SK-N-SH (cell line): Measurements from ENCODE around the gene DGKI. TPM values are rescaled to one million over a fixed set of nuclear protein-coding genes. Genes with fewer than 3 reads are reported as not detected.

Experiments used
- CTCF ChIA-PET: fragments of 300-600, 350-600 bp; formaldehyde crosslinking; extraction: SDS; loops from one replicate; lab custom pipeline; 2021; lab: Yijun Ruan, JAX
- POLR2A ChIA-PET: fragments of 350-600 bp; sonication (Branson Sonifier 250); formaldehyde crosslinking; extraction: SDS; loops from one replicate; lab custom pipeline; 2020; ENCODE audit warnings: antibody characterized with exemption, inconsistent platforms; lab: Yijun Ruan, JAX
- DNase-seq: peaks from one replicate; pipeline ENCODE4 v3.0.0; 2012
- H2AFZ ChIP-seq: fragments of 200-600 bp; sonication (generic); 2 replicates; pipeline ENCODE4 v1.8.1; 2016; ENCODE audit warnings: antibody characterized with exemption, mild to moderate bottlenecking, low read depth
- H3F3A ChIP-seq: fragments of 200-600 bp; sonication (generic); replicated peaks from 2 replicates; pipeline ENCODE3; 2016; ENCODE audit warnings: antibody characterized with exemption, mild to moderate bottlenecking; ENCODE audit not compliant: insufficient read depth
- H3K27ac ChIP-seq, 2 experiments: fragments of 200-500 bp in 1 of 2; fragments of 200-600 bp in 1 of 2; sonication (Bioruptor generic) in 1 of 2; sonication (generic), shearing (Covaris generic) in 1 of 2; 2 replicates each; pipeline versions ENCODE4 v1.5.1 to v1.6.1; 2014 to 2016; ENCODE audit warnings: low read depth in 2 of 2, inconsistent platforms in 1 of 2, low read length in 1 of 2, mild to moderate bottlenecking in 1 of 2, mixed read lengths in 1 of 2
- H3K27me3 ChIP-seq: fragments of 200-600 bp; sonication (generic), shearing (Covaris generic); 2 replicates; pipeline ENCODE4 v1.6.1; 2016; ENCODE audit warnings: mixed run types; ENCODE audit not compliant: insufficient read depth
- H3K36me3 ChIP-seq, 2 experiments: fragments of 200-500 bp in 1 of 2; fragments of 200-600 bp in 1 of 2; sonication (Bioruptor generic) in 1 of 2; sonication (generic) in 1 of 2; replicated peaks in 1 of 2; 2 replicates each; pipeline versions ENCODE3 to v1.5.1; 2014 to 2016; ENCODE audit warnings: low read length in 1 of 2, mild to moderate bottlenecking in 1 of 2; ENCODE audit not compliant: insufficient read depth in 2 of 2, control insufficient read depth in 1 of 2
- H3K4me1 ChIP-seq, 2 experiments: fragments of 200-500 bp in 1 of 2; fragments of 200-600 bp in 1 of 2; sonication (Bioruptor generic) in 1 of 2; sonication (generic), shearing (Covaris generic) in 1 of 2; 2 replicates each; pipeline versions ENCODE4 v1.5.1 to v1.6.1; 2014 to 2016; ENCODE audit warnings: low read depth in 1 of 2, low read length in 1 of 2, mixed run types in 1 of 2; ENCODE audit not compliant: insufficient read depth in 2 of 2, control insufficient read depth in 1 of 2
- H3K4me2 ChIP-seq: fragments of 200-600 bp; sonication (generic), shearing (Covaris generic); 2 replicates; pipeline ENCODE4 v1.6.1; 2017; ENCODE audit warnings: mixed run types
- H3K4me3 ChIP-seq, 2 experiments: fragments of 200-500 bp in 1 of 2; fragments of 200-600 bp in 1 of 2; sonication (Bioruptor generic) in 1 of 2; sonication (generic), shearing (Covaris generic) in 1 of 2; 2 replicates each; pipeline versions ENCODE4 v1.5.1 to v1.8.1; 2014 to 2016; ENCODE audit warnings: low read depth in 2 of 2, inconsistent platforms in 1 of 2, low read length in 1 of 2, mild to moderate bottlenecking in 1 of 2, mixed read lengths in 1 of 2, moderate library complexity in 1 of 2
- H3K79me2 ChIP-seq: fragments of 200-600 bp; sonication (generic); 2 replicates; pipeline ENCODE4 v1.8.1; 2017; ENCODE audit warnings: mild to moderate bottlenecking; ENCODE audit not compliant: insufficient read depth
- H3K9ac ChIP-seq: fragments of 200-600 bp; sonication (generic); 2 replicates; pipeline ENCODE4 v1.6.1; 2017; ENCODE audit warnings: mixed run types
- H3K9me2 ChIP-seq: fragments of 200-600 bp; sonication (generic); 2 replicates; pipeline ENCODE4 v1.6.1; 2017; ENCODE audit warnings: mixed run types
- H3K9me3 ChIP-seq: fragments of 200-600 bp; sonication (generic); 2 replicates; pipeline ENCODE4 v1.6.1; 2017; ENCODE audit warnings: mixed run types, mild to moderate bottlenecking, moderate library complexity
- H4K20me1 ChIP-seq: fragments of 200-600 bp; sonication (generic); 2 replicates; pipeline ENCODE4 v1.6.1; 2017; ENCODE audit warnings: mild to moderate bottlenecking, mixed run types; ENCODE audit not compliant: insufficient read depth
- ELF1 ChIP-seq: IDR thresholded peaks from 2 replicates; pipeline ENCODE4 v1.4.0; 2012
- EP300 ChIP-seq, 2 experiments: IDR thresholded peaks; 2 replicates each; pipeline versions ENCODE4 v1.4.0 to v1.6.1; 2012; ENCODE audit warnings: borderline replicate concordance in 1 of 2, low read depth in 1 of 2, low read length in 1 of 2
- EZH2phosphoT487 ChIP-seq: fragments of 200-600 bp; sonication (generic); IDR thresholded peaks from 2 replicates; pipeline ENCODE4 v1.6.1; 2017; ENCODE audit warnings: low read depth, mixed run types, mild to moderate bottlenecking, antibody characterized with exemption, moderate library complexity, borderline replicate concordance
- FOSL2 ChIP-seq: IDR thresholded peaks from 2 replicates; pipeline ENCODE4 v1.4.0; 2012; ENCODE audit warnings: low read depth, mild to moderate bottlenecking, moderate library complexity, borderline replicate concordance
- FOXJ3 ChIP-seq: sonication (generic); formaldehyde crosslinking; IDR thresholded peaks from 2 replicates; pipeline ENCODE4 v1.5.1; 2020; ENCODE audit warnings: mild to moderate bottlenecking, missing genetic modification reagents
- FOXM1 ChIP-seq: IDR thresholded peaks from 2 replicates; pipeline ENCODE4 v1.4.0; 2012; ENCODE audit warnings: low read depth, mild to moderate bottlenecking
- GABPA ChIP-seq: IDR thresholded peaks from 2 replicates; pipeline ENCODE4 v1.4.0; 2012; ENCODE audit warnings: low read depth, mild to moderate bottlenecking
- JUND ChIP-seq: IDR thresholded peaks from 2 replicates; pipeline ENCODE4 v1.4.0; 2012
- MXI1 ChIP-seq: IDR thresholded peaks from 2 replicates; pipeline ENCODE4 v1.6.1; 2012; ENCODE audit warnings: mild to moderate bottlenecking, low read depth, low read length, improper control_type of control experiment
- NFIC ChIP-seq: IDR thresholded peaks from 2 replicates; pipeline ENCODE4 v1.4.0; 2012; ENCODE audit warnings: borderline replicate concordance
- POLR2AphosphoS5 ChIP-seq: IDR thresholded peaks from 2 replicates; pipeline ENCODE4 v1.6.1; 2012; ENCODE audit warnings: low read depth, low read length
- RAD21 ChIP-seq: IDR thresholded peaks from 2 replicates; pipeline ENCODE4 v1.6.1; 2012; ENCODE audit warnings: mild to moderate bottlenecking, low read length
- RCOR1 ChIP-seq: fragments of 150-350 bp; IDR thresholded peaks from 2 replicates; pipeline ENCODE4 v1.6.1; 2017; ENCODE audit warnings: antibody characterized with exemption, low read length
- RFX5 ChIP-seq: IDR thresholded peaks from 2 replicates; pipeline ENCODE4 v1.6.1; 2012; ENCODE audit warnings: mild to moderate bottlenecking, improper control_type of control experiment, low read length
- RXRA ChIP-seq: IDR thresholded peaks from 2 replicates; pipeline ENCODE4 v1.4.0; 2012; ENCODE audit warnings: low read depth, mild to moderate bottlenecking, borderline replicate concordance
- SIN3A ChIP-seq: IDR thresholded peaks from 2 replicates; pipeline ENCODE4 v1.6.1; 2012; ENCODE audit warnings: low read depth, mild to moderate bottlenecking, low read length, moderate library complexity, borderline replicate concordance
- SMC3 ChIP-seq: IDR thresholded peaks from 2 replicates; pipeline ENCODE4 v1.6.1; 2012; ENCODE audit warnings: low read depth, low read length, improper control_type of control experiment
- TAF1 ChIP-seq: IDR thresholded peaks from 2 replicates; pipeline ENCODE4 v1.6.1; 2012; ENCODE audit warnings: low read depth, mild to moderate bottlenecking, low read length, moderate library complexity, borderline replicate concordance
- USF1 ChIP-seq: IDR thresholded peaks from 2 replicates; pipeline ENCODE4 v1.4.0; 2012; ENCODE audit warnings: low read depth, borderline replicate concordance
- USF2 ChIP-seq: fragments of 150-350 bp; IDR thresholded peaks from 2 replicates; pipeline ENCODE4 v1.6.1; 2017; ENCODE audit warnings: antibody characterized with exemption, low read length, low read depth, borderline replicate concordance
- ZBTB33 ChIP-seq: IDR thresholded peaks from 2 replicates; pipeline ENCODE4 v1.4.0; 2012; ENCODE audit warnings: low read depth, borderline replicate concordance
- WGBS: methylation state at CpG from one replicate; pipeline ENCODE4 v1.1.6; 2017; ENCODE audit warnings: low lambda C conversion rate; 5-methylcytosine and 5-hydroxymethylcytosine counted together
- polyA plus RNA-seq, 3 experiments: library from polyadenylated mRNA; depleted of rRNA; stranded (reverse); fragments of >200 nt; gene quantifications; 2 replicates each; pipeline ENCODE4 v1.2.3, GENCODE V29; 2012
- TF ChIP-seq, protein P1 (sequence below): IDR thresholded peaks from 2 replicates; pipeline ENCODE4 v1.4.0; 2012; ENCODE audit warnings: low read depth

DGKI gene
- polyA plus RNA-seq, 1 of the 3 experiments (the other 2 are of a cell fraction), result 1.3 TPM

DNA sequence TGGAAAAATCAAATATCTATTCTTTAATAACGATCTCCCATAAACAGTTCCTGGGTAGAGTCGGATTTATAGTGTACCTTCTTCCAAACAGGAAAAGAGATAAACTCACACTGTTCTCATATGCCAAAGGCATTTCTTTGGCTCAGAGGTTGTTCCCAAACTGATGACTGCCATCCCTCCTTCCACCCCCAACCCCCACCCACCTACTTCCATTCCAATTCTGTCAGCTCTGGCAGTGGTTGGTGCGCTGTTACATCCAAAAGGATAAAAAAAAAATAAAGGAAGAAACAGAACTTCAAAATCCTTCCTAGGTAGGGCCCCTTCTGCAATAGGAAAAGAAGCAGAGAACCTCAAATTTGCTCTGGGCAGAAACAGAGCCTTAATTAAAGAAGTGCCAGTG lies 104.7 kb downstream of the DGKI start:
- Histone ChIP-seq H3K27me3 (no peaks in the 10 kb centered on the region), H3K9me2 (no peaks in the 10 kb centered on the region), H3K9me3 (no peaks in the 10 kb centered on the region), H4K20me1 (no peaks in the 10 kb centered on the region), H3K27ac (no peak overlapping the region), H2AFZ (no peak overlapping the region), H3F3A (no peaks in the 10 kb centered on the region), H3K4me3 (no peak overlapping the region), H3K9ac (no peak overlapping the region), H3K36me3 (peaks cover 0 to 5% of the 10 kb centered on the region in 2 experiments), H3K4me2 (no peak overlapping the region), H3K4me1 (no peaks in the 10 kb centered on the region; a peak in 2 of 4 replicates), H3K79me2 (peaks cover 6% of the 10 kb centered on the region; the same call in 1 of the 2 replicates)
- POLR2A ChIA-PET, result no interaction called here
- CTCF ChIA-PET, result interaction anchor here (0.7 to 1.7 kb wide), 2 partner anchors 15 to 135 kb away, joined by 3 to 5 read pairs; no protein-coding TSS in a partner anchor
- 58% methylated on average over 3 of the region's 3 CpGs for WGBS
- no peak for TF ChIP-seq RFX5
- TF ChIP-seq USF2, result no peak
- TF ChIP-seq ELF1, result no peak
- TF ChIP-seq JUND, result no peak
- no peak for TF ChIP-seq RAD21
- TF ChIP-seq NFIC, result no peak
- TF ChIP-seq FOSL2, result no peak
- no peak for TF ChIP-seq GABPA
- no peak for TF ChIP-seq MXI1
- TF ChIP-seq RCOR1, result no peak
- TF ChIP-seq EZH2phosphoT487, result no peak
- no peak for TF ChIP-seq FOXJ3
- no peak for DNase-seq

DNA sequence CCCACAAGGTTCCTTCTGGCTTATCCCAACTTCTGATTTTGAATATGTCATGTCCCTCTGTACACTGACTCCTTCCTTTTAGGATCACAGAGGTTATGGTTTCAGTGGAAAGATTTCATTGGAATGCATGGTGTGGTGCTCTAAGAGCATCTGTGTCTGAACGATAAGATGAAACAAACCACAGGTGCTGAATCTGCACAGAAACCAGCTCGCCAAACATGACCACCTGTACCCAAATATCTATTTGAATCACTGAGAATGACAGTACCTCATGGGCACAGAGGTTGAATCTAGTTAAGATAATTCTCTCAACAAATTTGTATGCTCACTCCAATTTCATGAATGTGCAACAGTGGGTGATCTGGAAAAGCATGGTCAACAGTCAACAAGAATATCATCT lies 105.3 kb downstream of the DGKI start:
- Histone ChIP-seq H3K4me3 (no peak overlapping the region), H2AFZ (no peak overlapping the region), H3K79me2 (peaks cover 6% of the 10 kb centered on the region; the same call in 1 of the 2 replicates), H3K9me2 (no peaks in the 10 kb centered on the region), H3K36me3 (peaks cover 0 to 5% of the 10 kb centered on the region in 2 experiments), H3K4me2 (no peak overlapping the region), H3K9me3 (no peaks in the 10 kb centered on the region), H3K27me3 (no peaks in the 10 kb centered on the region), H3K4me1 (peaks cover 0 to under 1% of the 10 kb centered on the region in 2 experiments; a peak in 2 of 4 replicates), H3F3A (no peaks in the 10 kb centered on the region), H3K27ac (no peak overlapping the region), H3K9ac (no peak overlapping the region), H4K20me1 (no peaks in the 10 kb centered on the region)
- ChIA-PET POLR2A (no interaction called here), CTCF (interaction anchor here (0.9 to 1.7 kb wide), 3 partner anchors 8 to 18 kb away, joined by 3 to 5 read pairs (median 3); no protein-coding TSS in a partner anchor)
- WGBS, result 82% methylated on average over 2 of the region's 2 CpGs
- no peak for DNase-seq
- TF ChIP-seq RXRA (no peak), EP300 (IDR thresholded peaks at IDR 0.05; ENCODE audit: borderline replicate concordance in 1 of 2, low read depth in 1 of 2, low read length in 1 of 2) (no peak), USF1 (no peak), ZBTB33 (no peak), TAF1 (no peak), SIN3A (no peak), POLR2AphosphoS5 (no peak), SMC3 (no peak), FOXM1 (no peak), MXI1 (no peak), ELF1 (no peak)
- TF ChIP-seq, protein P1, sequence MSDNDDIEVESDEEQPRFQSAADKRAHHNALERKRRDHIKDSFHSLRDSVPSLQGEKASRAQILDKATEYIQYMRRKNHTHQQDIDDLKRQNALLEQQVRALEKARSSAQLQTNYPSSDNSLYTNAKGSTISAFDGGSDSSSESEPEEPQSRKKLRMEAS, result no peak
